Hematopoietic multipotent progenitor cell treated with erythropoietin and hydrocortisone succinate and interleukin-3 and kit ligand, for 6 days (in vitro differentiated cells): Measurements from ENCODE around the gene CEP250.
"Not testable (repeated sequence)": the region's sequence is repeated elsewhere in the genome, so short reads cannot be mapped to it uniquely, and the experiment has no call there.

ENCODE experiments used
- DNase-seq: peaks from one replicate; pipeline ENCODE4 v3.0.0-alpha.2; 2015

The CEP250 gene

DNA sequence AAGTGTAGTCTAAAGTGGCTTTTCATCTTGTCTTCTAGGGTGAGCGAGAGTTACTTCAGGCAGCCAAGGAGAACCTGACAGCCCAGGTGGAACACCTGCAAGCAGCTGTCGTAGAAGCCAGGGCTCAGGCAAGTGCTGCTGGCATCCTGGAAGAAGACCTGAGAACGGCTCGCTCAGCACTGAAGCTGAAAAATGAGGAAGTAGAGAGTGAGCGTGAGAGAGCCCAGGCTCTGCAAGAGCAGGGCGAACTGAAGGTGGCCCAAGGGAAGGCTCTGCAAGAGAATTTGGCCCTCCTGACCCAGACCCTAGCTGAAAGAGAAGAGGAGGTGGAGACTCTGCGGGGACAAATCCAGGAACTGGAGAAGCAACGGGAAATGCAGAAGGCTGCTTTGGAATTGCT, 47.0 kb downstream of the CEP250 start:
- peak; percentile 39 for DNase-seq

DNA sequence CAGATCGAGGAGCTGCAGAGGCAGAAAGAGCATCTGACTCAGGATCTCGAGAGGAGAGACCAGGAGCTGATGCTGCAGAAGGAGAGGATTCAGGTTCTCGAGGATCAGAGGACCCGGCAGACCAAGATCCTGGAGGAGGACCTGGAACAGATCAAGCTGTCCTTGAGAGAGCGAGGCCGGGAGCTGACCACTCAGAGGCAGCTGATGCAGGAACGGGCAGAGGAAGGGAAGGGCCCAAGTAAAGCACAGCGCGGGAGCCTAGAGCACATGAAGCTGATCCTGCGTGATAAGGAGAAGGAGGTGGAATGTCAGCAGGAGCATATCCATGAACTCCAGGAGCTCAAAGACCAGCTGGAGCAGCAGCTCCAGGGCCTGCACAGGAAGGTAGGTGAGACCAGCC, 47.9 kb downstream of the CEP250 start:
- no peak for DNase-seq

DNA sequence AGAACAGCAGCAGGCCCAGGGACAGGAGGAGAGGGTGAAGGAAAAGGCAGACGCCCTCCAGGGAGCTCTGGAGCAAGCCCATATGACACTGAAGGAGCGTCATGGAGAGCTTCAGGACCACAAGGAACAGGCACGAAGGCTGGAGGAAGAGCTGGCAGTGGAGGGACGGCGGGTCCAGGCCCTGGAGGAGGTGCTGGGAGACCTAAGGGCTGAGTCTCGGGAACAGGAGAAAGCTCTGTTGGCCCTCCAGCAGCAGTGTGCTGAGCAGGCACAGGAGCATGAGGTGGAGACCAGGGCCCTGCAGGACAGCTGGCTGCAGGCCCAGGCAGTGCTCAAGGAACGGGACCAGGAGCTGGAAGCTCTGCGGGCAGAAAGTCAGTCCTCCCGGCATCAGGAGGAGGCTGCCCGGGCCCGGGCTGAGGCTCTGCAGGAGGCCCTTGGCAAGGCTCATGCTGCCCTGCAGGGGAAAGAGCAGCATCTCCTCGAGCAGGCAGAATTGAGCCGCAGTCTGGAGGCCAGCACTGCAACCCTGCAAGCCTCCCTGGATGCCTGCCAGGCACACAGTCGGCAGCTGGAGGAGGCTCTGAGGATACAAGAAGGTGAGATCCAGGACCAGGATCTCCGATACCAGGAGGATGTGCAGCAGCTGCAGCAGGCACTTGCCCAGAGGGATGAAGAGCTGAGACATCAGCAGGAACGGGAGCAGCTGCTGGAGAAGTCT, 48.6 kb downstream of the CEP250 start:
- no peak for DNase-seq

DNA sequence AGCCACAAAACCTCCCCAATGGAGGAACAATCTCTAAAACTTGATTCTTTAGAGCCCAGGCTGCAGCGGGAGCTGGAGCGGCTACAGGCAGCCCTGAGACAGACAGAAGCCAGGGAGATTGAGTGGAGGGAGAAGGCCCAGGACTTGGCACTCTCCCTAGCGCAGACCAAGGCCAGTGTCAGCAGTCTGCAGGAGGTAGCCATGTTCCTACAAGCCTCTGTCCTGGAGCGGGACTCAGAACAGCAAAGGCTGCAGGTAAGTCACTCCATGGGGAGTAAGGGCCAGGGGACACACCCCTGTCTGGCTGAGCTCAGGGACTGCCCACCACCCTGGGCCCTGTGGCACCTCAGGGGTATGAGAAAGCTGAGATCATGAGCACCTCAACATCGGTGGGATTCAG, 49.4 kb downstream of the CEP250 start:
- no peak for DNase-seq

DNA sequence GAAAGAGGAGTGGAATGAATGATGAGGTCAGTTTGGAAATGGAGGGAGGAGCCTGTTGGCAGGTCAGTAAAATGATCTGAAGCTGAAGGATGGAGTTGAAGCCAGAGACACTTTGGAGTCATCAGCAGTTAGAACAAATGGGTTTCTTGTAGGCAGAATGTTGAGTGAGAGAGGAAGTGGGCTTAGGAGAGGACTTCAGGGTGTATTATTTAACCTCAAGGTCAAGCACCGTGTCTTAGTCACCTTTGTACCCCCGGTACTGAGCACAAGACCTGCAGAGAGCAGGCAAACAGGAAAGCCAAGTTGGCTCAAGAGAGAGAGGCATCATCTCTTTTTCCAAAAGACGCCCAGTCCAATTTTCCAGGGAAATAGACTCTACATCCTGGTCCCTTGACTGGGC, 50.8 kb downstream of the CEP250 start:
- DNase-seq = no peak

DNA sequence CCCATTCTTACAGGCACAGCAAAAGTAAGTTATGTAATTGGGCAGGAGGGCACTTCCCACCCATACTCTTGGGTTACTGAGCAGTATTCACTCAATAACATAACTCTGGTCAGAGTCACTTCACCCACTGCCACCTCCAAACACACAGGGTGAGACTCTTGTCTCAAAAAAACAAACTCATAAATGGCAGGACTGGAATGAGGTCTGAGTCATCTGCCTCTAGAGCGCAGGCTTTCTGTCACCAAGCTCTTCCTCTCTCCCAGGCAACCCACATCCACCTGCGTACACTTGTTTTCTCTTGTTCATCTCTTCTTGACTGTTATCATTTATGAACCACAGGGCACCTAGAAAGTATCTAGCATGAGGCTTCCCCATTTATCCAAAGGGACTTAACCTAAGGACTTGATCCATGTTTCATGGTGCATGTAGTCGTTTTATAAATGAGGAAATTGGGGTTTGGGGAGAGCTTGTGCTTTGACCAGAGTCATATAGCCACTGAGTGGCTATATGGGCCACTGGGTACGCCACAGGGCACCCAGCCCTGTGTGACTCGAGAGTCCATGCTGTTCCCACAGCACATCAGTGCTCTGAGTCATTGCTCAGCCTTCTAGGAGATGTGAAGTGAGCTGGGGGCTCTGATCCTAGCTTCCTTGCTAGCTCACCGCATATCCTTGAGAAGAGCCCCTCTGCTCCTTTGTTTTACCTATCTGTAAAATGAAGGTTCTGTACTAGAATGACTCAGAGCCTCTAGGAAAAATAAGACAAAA, 51.7 kb downstream of the CEP250 start:
- no peak for DNase-seq

DNA sequence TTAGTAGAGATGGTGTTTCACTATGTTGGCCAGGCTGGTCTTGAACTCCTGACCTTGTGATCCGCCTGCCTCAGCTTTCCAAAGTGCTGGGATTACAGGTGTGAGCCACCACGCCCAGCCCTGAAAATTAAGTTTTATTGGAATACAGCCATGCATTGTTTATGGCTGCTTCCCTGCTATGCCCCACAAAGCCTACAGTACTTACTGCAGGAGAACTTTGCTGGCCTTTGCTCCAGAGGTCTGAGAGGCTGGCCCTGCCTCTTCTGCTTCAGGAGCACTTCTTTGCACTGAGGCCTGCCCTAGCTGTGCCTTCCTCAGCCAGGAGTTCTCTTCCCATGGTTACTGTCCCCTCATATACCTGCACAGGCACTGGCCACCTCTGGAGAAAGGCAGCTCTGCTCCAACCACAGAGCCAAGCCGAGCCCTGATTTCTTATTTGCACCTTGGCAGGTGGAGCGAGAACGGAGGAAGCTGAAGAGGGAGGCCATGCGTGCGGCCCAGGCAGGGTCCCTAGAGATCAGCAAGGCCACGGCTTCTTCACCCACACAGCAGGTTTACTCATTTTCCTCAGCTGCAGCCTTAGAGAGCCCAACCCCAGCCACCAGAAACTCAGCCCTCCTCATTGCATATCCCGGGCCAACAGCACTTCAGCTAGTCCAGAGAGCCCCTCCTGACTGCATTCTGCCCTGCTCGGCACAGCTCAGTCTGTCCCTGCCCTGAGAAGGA, 53.3 kb downstream of the CEP250 start:
- DNase-seq = no peak

DNA sequence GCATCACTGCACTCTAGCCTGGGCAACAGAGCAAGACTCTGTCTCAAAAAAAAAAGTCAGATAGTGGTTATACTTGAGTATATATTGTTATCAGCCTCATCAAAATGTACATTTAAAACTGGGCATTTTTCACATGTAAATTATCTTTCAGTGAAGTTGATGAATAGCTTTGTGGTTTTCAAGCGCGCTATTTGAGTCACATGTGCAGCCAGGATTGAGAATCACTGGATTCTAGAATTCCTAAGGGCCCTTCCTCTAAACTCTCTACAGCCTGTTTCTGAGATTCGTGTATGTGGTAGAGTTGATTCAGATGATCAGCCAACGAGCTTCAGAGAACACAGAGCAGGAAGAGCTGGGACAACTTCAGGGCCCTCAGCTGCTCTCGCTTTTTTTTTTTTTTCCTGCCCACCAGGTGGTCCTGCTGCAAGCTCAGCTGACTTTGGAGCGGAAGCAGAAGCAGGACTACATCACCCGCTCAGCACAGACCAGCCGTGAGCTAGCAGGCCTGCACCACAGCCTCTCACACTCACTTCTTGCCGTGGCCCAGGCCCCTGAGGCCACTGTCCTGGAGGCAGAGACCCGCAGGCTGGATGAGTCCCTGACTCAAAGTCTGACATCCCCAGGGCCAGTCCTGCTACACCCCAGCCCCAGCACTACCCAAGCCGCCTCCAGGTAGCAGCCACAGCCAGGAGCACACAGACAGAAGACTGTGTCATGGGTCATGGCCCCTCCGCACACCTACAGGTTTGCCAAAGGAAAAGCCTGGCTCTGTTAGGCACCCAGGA, 55.7 kb downstream of the CEP250 start:
- DNase-seq = no peak

DNA sequence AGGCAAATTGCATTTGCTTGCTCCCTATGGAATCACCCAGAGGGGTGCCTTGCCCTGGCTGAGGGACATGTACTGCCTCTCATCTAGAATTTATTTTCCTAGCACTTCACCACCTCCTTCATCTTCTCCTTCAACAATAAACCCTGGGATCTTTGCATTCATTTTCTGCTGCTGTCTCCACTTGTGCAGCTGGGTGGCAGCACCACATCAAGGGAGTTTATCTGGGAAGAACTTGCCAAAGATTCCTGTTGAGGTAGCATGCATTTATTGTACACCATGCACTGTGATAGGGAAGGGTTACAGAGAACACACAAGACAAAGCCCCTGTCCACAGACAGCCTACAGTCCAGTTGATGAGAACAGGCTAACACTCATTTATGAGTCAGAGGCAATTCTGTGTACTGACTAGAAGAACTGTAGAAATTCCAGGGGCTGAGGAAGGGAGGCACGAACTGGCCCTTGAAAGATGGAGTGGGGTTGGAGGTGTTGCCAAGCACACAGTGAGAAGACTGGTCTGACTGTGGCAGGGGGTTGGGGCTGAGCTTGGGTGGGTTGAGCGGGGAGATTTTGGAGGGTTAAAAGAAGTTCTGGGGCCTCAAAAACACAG, 56.5 kb downstream of the CEP250 start:
- peak; percentile 75 for DNase-seq

DNA sequence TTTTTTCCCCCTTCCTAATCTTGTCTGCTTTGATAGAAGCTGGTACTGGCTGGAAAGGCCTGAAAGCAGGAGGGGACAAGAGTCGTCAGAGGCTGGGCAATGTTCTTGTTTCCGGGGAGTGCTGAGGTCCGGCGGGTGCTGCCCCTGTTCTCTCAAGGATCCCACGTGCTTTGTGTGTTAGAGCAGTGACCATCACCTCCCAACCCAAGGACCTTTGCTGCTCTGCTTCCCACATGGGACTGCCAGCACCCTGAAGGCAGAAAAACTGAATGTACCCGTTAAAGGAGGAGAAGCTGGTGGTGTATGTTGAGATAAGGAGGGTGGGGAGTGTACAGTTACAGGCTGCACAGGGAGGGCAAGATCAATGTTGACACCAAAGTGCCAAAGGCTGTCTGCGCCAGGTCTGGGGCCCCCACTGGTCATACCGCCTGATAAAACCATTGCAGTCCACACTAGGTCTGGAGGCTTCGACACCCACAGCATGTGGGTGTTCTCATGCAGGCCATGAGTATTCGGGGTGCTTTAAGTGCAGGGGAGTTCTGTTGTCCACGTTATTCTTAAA, 59.1 kb downstream of the CEP250 start:
- DNase-seq = peak; percentile 96

DNA sequence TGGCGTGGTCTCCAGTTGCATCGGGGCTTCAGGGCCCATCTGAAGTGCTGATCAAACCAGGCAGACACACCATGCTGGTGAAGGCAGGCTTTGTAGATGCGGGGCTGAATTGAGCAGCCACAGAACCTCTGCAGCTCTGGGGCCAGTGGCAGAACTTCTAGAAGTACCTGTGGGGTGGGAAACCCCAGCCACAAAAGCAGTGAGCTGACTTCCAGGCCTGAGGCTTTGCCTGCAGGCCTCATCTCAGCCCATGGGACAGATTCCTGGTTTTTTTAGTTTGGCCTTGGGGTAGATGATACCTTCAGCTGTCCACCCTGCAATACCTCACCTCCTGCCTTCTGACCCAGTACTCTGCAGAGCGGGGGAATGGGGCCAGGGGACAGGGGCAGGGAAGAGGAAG, 59.9 kb downstream of the CEP250 start:
- no peak for DNase-seq

DNA sequence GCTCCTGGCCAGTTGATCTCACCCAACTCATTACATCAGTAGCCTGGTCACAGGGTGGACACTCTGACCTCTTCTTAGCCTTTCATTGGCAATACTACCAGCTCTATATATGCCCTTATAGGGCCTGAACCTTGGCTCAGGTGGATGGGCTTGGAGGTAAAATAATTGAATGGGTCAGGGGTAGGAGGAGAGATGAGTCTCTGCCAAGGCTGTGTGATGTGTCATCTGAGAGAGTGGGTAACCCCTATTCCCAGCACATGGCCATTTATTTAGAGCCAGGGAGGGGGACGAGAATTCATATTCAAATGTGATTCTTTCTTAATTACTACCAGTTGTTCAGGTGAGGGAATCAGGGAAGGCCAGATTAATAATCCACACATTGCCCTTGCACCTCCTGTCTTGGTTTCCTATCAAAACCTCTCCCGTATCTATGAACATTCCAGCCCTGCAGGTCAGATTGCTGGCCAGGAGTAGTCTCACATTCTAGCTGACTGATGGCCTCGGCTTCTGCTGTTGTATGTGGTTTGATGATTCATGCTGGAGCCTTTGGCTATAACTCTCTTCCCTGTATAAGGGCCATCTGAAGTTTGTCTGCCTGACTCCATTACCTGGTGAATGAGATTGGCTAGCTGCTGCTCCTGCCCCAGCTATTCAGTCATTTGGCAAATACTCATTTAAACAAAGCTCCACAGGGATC, 60.7 kb downstream of the CEP250 start:
- DNase-seq = peak; percentile 56

DNA sequence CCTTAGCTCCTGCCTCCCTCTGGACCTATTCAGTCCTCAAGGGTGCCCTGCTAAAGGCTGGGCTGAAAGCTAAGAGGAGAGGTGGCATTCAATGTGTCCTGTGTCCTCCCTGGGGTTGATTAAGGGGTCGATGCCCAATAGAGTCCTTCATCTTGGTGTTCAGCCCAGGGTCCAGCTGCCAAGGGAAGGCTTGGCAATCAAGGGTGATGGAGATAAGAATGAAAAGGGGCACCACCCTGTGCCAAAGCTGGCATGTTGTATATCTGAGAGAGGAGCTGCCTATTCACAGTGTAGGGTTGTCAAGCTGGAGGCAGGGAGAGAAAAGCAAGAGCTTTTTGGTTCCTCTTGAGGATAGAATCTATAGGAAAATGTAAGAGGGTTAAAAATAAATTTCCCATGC, 61.7 kb downstream of the CEP250 start:
- peak; percentile 88 for DNase-seq

DNA sequence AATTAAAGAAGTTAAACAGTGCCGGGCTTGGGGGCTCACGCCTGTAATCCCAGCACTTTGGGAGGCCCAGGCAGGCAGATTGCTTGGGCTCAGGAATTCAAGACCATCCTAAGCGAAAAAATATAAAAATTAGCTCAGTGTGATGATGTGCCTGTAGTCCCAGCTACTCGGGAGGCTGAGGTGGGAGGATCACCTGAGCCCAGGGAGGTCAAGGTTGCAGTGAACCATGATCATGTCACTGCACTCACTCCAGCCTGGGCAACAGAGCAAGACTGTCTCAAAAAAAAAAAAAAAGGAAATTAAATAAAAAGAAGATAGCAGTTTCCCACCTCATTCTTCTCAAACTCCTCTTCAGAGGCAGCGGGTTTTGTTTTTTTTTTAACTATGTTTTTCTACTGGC, 62.4 kb downstream of the CEP250 start:
- DNase-seq = not testable (repeated sequence)

DNA sequence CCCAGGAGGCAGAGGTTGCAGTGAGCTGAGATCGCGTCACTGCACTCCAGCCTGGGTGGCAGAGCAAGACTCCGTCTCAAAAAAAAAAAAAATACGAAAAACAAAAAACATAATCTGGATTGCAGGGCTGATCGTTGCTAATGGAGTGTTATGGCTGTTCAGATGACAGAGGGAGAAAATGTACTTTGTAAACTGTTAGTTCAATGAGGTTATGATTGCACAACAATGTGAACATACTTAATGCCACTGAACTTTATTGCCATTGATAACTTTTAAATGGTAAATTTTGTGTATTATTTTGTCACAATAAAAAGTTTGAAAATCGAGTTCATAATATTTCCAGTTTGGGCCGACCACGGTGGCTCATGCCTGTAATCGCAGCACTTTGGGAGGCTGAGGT, 63.6 kb downstream of the CEP250 start:
- no peak for DNase-seq

DNA sequence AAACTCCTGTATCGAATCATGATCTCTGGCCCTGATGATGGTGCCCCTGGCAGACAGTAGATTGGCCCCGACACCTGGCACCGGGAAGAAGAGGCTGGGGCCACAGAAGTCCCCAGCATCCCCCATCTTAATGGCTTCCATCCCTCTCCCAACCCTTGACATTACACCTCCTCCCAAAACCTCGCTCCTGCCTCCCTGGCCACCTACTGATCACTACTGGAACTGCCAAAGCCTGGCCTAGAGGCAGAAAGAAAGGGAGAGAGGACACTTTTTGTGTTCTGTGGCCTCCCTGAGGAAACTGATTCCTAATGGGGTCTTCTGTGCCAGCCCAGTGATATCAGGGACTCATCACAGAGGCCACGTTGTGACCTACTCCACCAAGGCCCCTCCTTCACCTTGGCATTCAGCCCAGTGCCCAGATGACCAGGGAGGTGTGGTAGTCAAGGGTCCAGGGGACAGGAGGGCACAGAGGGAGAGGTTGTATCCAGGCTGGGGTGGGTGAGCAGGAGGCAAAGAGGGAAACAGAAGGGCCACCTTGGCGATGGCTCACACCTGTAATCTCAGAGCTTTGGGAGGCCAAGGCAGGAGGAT, 68.0 kb downstream of the CEP250 start:
- peak; percentile 69 for DNase-seq

DNA sequence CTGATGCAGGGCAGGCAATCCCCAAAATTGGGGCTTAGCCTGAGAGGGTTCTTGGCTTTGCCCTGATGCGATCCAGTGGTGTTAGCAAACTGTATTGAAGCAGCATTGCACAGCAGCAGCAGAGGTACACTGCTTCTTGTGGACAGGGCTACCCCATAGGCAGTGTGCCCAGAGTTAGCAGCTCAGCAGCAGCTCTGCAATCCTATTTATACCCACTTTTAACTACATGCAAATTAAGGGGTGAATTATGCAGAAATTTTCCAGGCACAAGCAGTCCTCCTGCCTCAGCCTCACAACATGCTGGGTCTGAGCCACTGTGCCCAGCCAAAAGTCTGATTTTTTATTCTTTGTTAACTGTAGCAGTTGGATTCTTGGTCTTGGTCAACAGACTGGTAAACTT, 70.2 kb downstream of the CEP250 start:
- DNase-seq = no peak

DNA sequence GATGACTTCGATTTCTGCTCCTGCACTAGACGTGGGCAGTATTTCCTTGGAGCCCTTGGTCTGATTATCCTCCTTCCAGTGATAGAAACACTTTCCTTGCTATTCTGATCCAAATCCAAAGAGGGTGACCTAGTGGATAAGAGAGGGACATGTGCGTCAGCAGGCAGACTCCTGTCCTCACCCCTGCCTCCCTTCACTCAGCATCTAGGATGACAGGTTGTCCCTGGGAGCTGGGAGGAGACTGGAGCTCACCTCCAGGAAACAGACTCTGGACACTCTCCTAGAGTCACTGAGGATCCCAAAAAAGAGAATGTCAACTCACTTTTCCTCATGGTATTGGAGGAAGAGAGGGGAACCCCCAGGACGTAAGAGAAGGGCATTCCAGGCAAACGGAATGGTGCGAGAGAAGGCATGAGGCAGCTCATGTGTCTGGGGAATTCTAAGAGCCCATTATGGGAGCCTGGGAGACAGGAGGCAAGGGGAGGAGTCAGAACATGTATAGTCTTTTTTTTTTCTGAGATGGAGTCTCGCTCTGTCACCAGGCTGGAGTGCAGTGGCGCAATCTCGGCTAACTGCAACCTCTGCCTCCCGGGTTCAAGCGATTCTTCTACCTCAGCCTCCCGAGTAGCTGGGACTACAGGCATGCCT, 71.8 kb downstream of the CEP250 start:
- DNase-seq = no peak

DNA sequence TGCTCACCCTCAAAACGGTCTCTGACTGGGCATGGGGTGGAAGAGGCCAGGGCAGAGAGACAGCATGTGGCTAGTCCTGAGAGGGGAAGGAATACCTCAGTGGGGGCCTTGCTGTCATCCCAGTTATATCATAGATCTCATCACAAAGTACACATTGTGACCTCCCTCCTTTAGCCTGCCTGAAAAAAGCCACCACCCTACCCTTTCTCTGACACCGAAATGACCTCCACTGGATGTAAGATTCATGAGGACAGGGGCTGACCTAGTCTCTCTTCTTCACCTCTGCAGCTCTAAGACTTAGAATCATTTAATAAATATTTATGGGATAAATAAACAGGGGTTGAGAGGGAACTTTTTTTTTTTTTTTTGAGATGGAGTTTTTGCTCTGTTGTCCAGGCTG, 74.2 kb downstream of the CEP250 start, which contains the start of gene C20orf173:
C20orf173 (minus strand) TSS at position 101 of the 400 bp plus-strand sequence. CDS start 279 bp downstream, outside the sequence.
- DNase-seq = no peak

DNA sequence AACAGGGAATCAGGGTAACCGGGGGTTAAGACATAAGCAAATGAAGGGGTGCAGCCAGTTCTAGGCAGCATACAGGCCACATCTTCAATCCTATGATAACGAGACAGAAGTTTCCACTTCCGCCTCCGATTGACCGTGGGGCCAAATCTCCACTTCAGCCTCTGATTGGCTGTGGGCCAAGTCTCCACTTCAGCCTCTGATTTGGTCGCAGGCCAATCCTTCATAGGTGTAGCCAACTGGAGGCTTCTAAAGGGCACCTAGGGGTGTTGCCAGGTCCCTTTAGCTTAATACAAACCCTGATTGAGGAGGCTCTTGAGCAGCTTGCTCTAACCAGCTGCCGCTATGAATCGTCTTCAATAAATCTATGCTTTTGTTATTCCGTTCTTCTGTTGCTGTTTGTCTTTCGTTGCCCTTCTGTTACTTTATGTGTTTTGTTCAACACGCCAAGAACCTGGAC, 84.4 kb downstream of the CEP250 start:
- DNase-seq = peak; percentile 84
